MCF 10A (cell line): ENCODE results near the gene C2. TPM values are rescaled to one million over a fixed set of nuclear protein-coding genes. Genes with fewer than 3 reads are reported as not detected.

Experiments used
- BruUV-seq: library from RNA; stranded (reverse); fragments of 400-500 nt; replicated peaks from 2 replicates; lab custom pipeline; 2021; lab: Mats Ljungman, UMichigan
- CTCF ChIA-PET: fragments of 300-600 bp; sonication (Branson Sonifier 250); formaldehyde crosslinking; extraction: SDS; loops from one replicate; lab custom pipeline; 2021; ENCODE audit warnings: antibody characterized with exemption, inconsistent platforms; lab: Yijun Ruan, JAX
- POLR2A ChIA-PET: fragments of 300-600, 350-650 bp; sonication (Branson Sonifier 250); formaldehyde crosslinking; extraction: SDS; loops from one replicate; lab custom pipeline; 2020; ENCODE audit warnings: antibody characterized with exemption, inconsistent platforms; lab: Yijun Ruan, JAX
- DNase-seq: peaks from one replicate; pipeline ENCODE4 v3.0.0-alpha.2; 2018; ENCODE audit not compliant: unreplicated experiment
- H3K27ac Mint-ChIP-seq: one replicate; pipeline ENCODE4 v1.8.0; 2022; ENCODE audit warnings: mild to moderate bottlenecking, low read depth, mixed read lengths; ENCODE audit not compliant: unreplicated experiment
- H3K27me3 Mint-ChIP-seq: one replicate; pipeline ENCODE4 v1.8.0; 2022; ENCODE audit warnings: mixed read lengths; ENCODE audit not compliant: insufficient read depth, unreplicated experiment
- H3K36me3 Mint-ChIP-seq: one replicate; pipeline ENCODE4 v1.8.0; 2022; ENCODE audit warnings: mild to moderate bottlenecking, moderate library complexity, mixed read lengths; ENCODE audit not compliant: insufficient read depth, unreplicated experiment
- H3K4me1 Mint-ChIP-seq: one replicate; pipeline ENCODE4 v1.8.0; 2022; ENCODE audit warnings: mixed read lengths; ENCODE audit not compliant: insufficient read depth, unreplicated experiment
- H3K4me3 Mint-ChIP-seq: one replicate; pipeline ENCODE4 v1.8.0; 2022; ENCODE audit warnings: mild to moderate bottlenecking, moderate library complexity, mixed read lengths; ENCODE audit not compliant: unreplicated experiment
- H3K9me3 Mint-ChIP-seq: one replicate; pipeline ENCODE4 v1.8.0; 2022; ENCODE audit warnings: mixed read lengths; ENCODE audit not compliant: unreplicated experiment
- CTCF ChIP-seq: fragments of 200-600 bp; IDR thresholded peaks from one replicate; pipeline ENCODE4 v1.8.0; 2022; ENCODE audit warnings: antibody characterized with exemption, mild to moderate bottlenecking; ENCODE audit not compliant: unreplicated experiment
- intact Hi-C: fragments of 100-400 bp; cut with micrococcal nuclease; formaldehyde crosslinking; loops from 2 replicates; pipeline ENCODE4 v1.14.1; 2022
- total RNA-seq: library from RNA; stranded (reverse); gene quantifications from 2 replicates; pipeline ENCODE4 v1.2.3, GENCODE V29; 2022

C2 gene
- total RNA-seq, 1 experiment from 2014 or later, result not detected

DNA sequence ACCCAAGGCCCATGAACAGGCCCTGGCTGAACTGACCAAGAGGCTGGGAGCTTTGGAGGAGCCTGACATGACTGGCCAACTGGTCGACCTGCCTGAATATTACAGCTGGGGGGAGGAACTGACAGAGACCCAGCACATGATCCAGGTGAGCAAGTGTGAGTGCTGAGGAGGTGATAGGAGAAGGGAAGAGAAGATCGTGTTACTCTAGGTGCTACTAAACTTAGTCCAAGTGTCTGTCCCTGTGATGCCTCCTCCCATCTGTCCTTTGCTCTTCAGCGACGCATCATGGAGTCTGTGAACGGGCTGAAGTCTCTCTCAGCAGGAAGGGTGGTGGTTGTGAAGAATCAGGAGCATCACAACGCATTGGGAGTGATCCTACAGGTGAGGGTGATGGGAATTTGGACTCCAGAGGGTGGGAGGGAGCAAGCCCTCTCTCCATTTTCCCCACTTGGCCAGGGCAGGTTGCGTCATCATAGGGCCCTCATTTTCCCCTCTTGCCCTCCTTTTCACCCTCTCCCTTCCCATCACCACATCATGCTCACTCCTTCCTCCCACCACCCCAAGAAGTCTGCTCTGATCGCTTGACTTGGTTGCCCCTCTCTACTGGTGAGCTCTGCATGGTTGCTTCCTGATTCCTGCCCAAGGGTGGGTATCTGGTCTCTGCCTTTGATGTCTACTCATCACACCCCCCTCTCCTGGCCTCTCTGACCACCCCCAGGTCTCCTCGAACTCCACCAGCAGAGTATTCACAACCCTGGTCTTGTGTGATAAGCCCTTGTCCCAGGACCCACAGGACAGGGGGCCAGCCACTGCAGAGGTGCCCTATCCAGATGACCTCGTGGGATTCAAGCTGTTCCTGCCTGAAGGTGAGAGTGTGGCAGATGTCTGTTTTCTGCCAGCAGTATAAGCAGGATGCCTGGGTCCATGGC, 39.7 kb downstream of the C2 start:
- Mint-ChIP-seq H3K36me3 (peaks cover 86% of the 10 kb centered on the region), H3K4me1 (peaks cover 11% of the 10 kb centered on the region), H3K27ac (no peak overlapping the region), H3K27me3 (no peaks in the 10 kb centered on the region), H3K4me3 (no peak overlapping the region), H3K9me3 (no peaks in the 10 kb centered on the region)
- ChIA-PET CTCF (interaction anchor here (3.9 kb wide), 1 partner anchor 15 kb away, joined by 14 read pairs; no protein-coding TSS in a partner anchor), POLR2A (interaction anchor here (0.5 kb wide), 1 partner anchor 886 kb away, joined by 3 read pairs; the partner anchor contains the start of gene TAP1)
- BruUV-seq, result no TSS peak
- intact Hi-C loops, result no loop called here
- DNase-seq, result no peak
- TF ChIP-seq CTCF, result no peak

- Mint-ChIP-seq H3K36me3 (peaks cover 83% of the 10 kb centered on the region), H3K27me3 (no peaks in the 10 kb centered on the region), H3K4me3 (no peak overlapping the region), H3K9me3 (no peaks in the 10 kb centered on the region), H3K27ac (no peak overlapping the region), H3K4me1 (peaks cover 15% of the 10 kb centered on the region)
- BruUV-seq, result no TSS peak
- no peak for DNase-seq
- ChIA-PET POLR2A (no interaction called here), CTCF (interaction anchor here (3.9 kb wide), 1 partner anchor 16 kb away, joined by 14 read pairs; no protein-coding TSS in a partner anchor)
- intact Hi-C loops, result no loop called here
- TF ChIP-seq CTCF, result no peak
Measured at GRCh38 chr6:31967926-31968320, 40.4 kb downstream of the C2 start.

DNA sequence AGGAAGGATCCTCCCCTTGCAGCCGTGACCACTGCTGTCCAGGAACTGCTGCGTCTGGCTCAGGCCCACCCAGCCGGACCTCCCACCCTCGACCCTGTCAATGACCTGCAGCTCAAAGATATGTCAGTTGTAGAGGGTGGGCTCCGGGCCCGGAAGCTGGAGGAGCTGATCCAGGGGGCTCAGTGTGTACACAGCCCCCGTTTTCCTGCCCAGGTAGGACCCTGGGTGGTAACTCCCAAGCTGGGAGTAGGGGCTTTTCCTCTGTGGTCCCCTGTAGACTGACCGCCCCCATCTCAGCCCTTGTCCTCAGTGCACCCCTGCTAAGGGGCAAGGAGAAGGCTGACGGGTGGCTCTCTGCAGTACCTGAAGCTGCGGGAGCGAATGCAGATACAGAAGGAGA, 40.8 kb downstream of the C2 start:
- intact Hi-C loops, result no loop called here
- CTCF ChIA-PET, result interaction anchor here (3.9 kb wide), 1 partner anchor 16 kb away, joined by 14 read pairs; no protein-coding TSS in a partner anchor
- no peak for TF ChIP-seq CTCF
- Mint-ChIP-seq H3K4me1 (peaks cover 19% of the 10 kb centered on the region), H3K27ac (no peak overlapping the region), H3K4me3 (no peak overlapping the region), H3K36me3 (peaks cover 83% of the 10 kb centered on the region), H3K27me3 (no peaks in the 10 kb centered on the region), H3K9me3 (no peaks in the 10 kb centered on the region)
- BruUV-seq, result no TSS peak
- POLR2A ChIA-PET, result interaction anchor here (6.9 kb wide), 1 partner anchor 9 kb away, joined by 109 read pairs; the partner anchor contains the start of genes NELFE and SKIC2
- no peak for DNase-seq
